T-helper 1 cell treated with Interleukin-12 subunit alpha and Interleukin-12 subunit beta and Interleukin-4 antibody, amounts not matched to agents 30 μg/mL and 1 μg/mL, for 36 hours (primary cell): ENCODE measurements around the gene PTOV1.

Experiments
- H3K27ac Mint-ChIP-seq: one replicate; pipeline ENCODE4 v1.8.0; 2021; ENCODE audit warnings: mild to moderate bottlenecking, mixed read lengths
- H3K27me3 Mint-ChIP-seq: one replicate; pipeline ENCODE4 v1.8.0; 2021; ENCODE audit warnings: low read depth, mixed read lengths
- H3K36me3 Mint-ChIP-seq: one replicate; pipeline ENCODE4 v1.8.0; 2021; ENCODE audit warnings: low read depth, mixed read lengths
- H3K4me1 Mint-ChIP-seq: one replicate; pipeline ENCODE4 v1.8.0; 2021; ENCODE audit warnings: low read depth, mixed read lengths
- H3K4me3 Mint-ChIP-seq: one replicate; pipeline ENCODE4 v1.8.0; 2021; ENCODE audit warnings: mild to moderate bottlenecking, moderate library complexity, mixed read lengths
- H3K9me3 Mint-ChIP-seq: one replicate; pipeline ENCODE4 v1.8.0; 2021; ENCODE audit warnings: mixed read lengths

PTOV1 gene

GRCh38 chr19:49850487-49851342, at the start of gene PTOV1:
TSS of gene PTOV1 (plus strand) at chr19:49851159.
- Mint-ChIP-seq H3K4me1 (peaks cover 36% of the 10 kb centered on the region), H3K36me3 (peaks cover 7% of the 10 kb centered on the region), H3K27ac (peak within 1 kb of the TSS; percentile 94), H3K27me3 (peaks cover 6% of the 10 kb centered on the region), H3K9me3 (peaks cover 6% of the 10 kb centered on the region), H3K4me3 (peak within 1 kb of the TSS; percentile 87)

- Mint-ChIP-seq H3K4me1 (peaks cover 3% of the 10 kb centered on the region), H3K9me3 (no peaks in the 10 kb centered on the region), H3K27me3 (no peaks in the 10 kb centered on the region), H3K27ac (no peak overlapping the region), H3K36me3 (peaks cover 19% of the 10 kb centered on the region), H3K4me3 (no peak overlapping the region)
Measured at GRCh38 chr19:49801401-49801888, 49.5 kb upstream of the PTOV1 start.

GRCh38 chr19:49801966-49802661, 48.8 kb upstream of the PTOV1 start:
- H3K4me3 Mint-ChIP-seq: no peak overlapping the region
- H3K4me1 Mint-ChIP-seq: peaks cover 3% of the 10 kb centered on the region
- H3K27me3 Mint-ChIP-seq: no peaks in the 10 kb centered on the region
- H3K9me3 Mint-ChIP-seq: no peaks in the 10 kb centered on the region
- H3K27ac Mint-ChIP-seq: no peak overlapping the region
- H3K36me3 Mint-ChIP-seq: peaks cover 17% of the 10 kb centered on the region

GRCh38 chr19:49802836-49803528, 48.0 kb upstream of the PTOV1 start:
- H3K9me3 Mint-ChIP-seq: no peaks in the 10 kb centered on the region
- peaks cover 6% of the 10 kb centered on the region for H3K4me1 Mint-ChIP-seq
- H3K36me3 Mint-ChIP-seq: peaks cover 14% of the 10 kb centered on the region
- H3K27me3 Mint-ChIP-seq: no peaks in the 10 kb centered on the region
- H3K27ac Mint-ChIP-seq: no peak overlapping the region
- no peak overlapping the region for H3K4me3 Mint-ChIP-seq

GRCh38 chr19:49803529-49803856, 47.5 kb upstream of the PTOV1 start:
- no peak overlapping the region for H3K4me3 Mint-ChIP-seq
- H3K36me3 Mint-ChIP-seq: peaks cover 14% of the 10 kb centered on the region
- no peak overlapping the region for H3K27ac Mint-ChIP-seq
- no peaks in the 10 kb centered on the region for H3K9me3 Mint-ChIP-seq
- H3K27me3 Mint-ChIP-seq: no peaks in the 10 kb centered on the region
- H3K4me1 Mint-ChIP-seq: peaks cover 6% of the 10 kb centered on the region

GRCh38 chr19:49805822-49806619, 44.9 kb upstream of the PTOV1 start:
- Mint-ChIP-seq H3K9me3 (no peaks in the 10 kb centered on the region), H3K27ac (peak overlapping the region; percentile 17), H3K4me1 (peaks cover 14% of the 10 kb centered on the region), H3K27me3 (no peaks in the 10 kb centered on the region), H3K4me3 (no peak overlapping the region), H3K36me3 (peaks cover 9% of the 10 kb centered on the region)

- peaks cover 14% of the 10 kb centered on the region for H3K4me1 Mint-ChIP-seq
- H3K27me3 Mint-ChIP-seq: no peaks in the 10 kb centered on the region
- no peak overlapping the region for H3K4me3 Mint-ChIP-seq
- peaks cover 9% of the 10 kb centered on the region for H3K36me3 Mint-ChIP-seq
- no peaks in the 10 kb centered on the region for H3K9me3 Mint-ChIP-seq
- peak overlapping the region; percentile 17 for H3K27ac Mint-ChIP-seq
Measured at GRCh38 chr19:49806620-49806959, 44.4 kb upstream of the PTOV1 start.

GRCh38 chr19:49807058-49807903, 43.7 kb upstream of the PTOV1 start:
- H3K27me3 Mint-ChIP-seq: no peaks in the 10 kb centered on the region
- H3K9me3 Mint-ChIP-seq: no peaks in the 10 kb centered on the region
- H3K27ac Mint-ChIP-seq: peak overlapping the region; percentile 67
- no peak overlapping the region for H3K4me3 Mint-ChIP-seq
- peaks cover 16% of the 10 kb centered on the region for H3K4me1 Mint-ChIP-seq
- peaks cover 9% of the 10 kb centered on the region for H3K36me3 Mint-ChIP-seq

- Mint-ChIP-seq H3K27ac (peak overlapping the region; percentile 18), H3K27me3 (no peaks in the 10 kb centered on the region), H3K4me3 (peak overlapping the region; percentile 81), H3K9me3 (no peaks in the 10 kb centered on the region), H3K36me3 (peaks cover 9% of the 10 kb centered on the region), H3K4me1 (peaks cover 19% of the 10 kb centered on the region)
Measured at GRCh38 chr19:49807904-49808675, 42.9 kb upstream of the PTOV1 start.

GRCh38 chr19:49808711-49809159, 42.2 kb upstream of the PTOV1 start:
- H3K36me3 Mint-ChIP-seq: peaks cover 6% of the 10 kb centered on the region
- no peaks in the 10 kb centered on the region for H3K9me3 Mint-ChIP-seq
- H3K4me3 Mint-ChIP-seq: peak overlapping the region; percentile 81
- H3K27ac Mint-ChIP-seq: peak overlapping the region; percentile 68
- peaks cover 24% of the 10 kb centered on the region for H3K4me1 Mint-ChIP-seq
- no peaks in the 10 kb centered on the region for H3K27me3 Mint-ChIP-seq

- Mint-ChIP-seq H3K4me1 (peaks cover 25% of the 10 kb centered on the region), H3K27ac (peak overlapping the region; percentile 68), H3K36me3 (peaks cover 6% of the 10 kb centered on the region)
Measured at GRCh38 chr19:49809160-49809940, 41.6 kb upstream of the PTOV1 start.

GRCh38 chr19:49809941-49810389, 41.0 kb upstream of the PTOV1 start:
- H3K9me3 Mint-ChIP-seq: no peaks in the 10 kb centered on the region
- H3K4me1 Mint-ChIP-seq: peaks cover 27% of the 10 kb centered on the region
- H3K36me3 Mint-ChIP-seq: peaks cover 6% of the 10 kb centered on the region
- H3K27me3 Mint-ChIP-seq: no peaks in the 10 kb centered on the region
- H3K27ac Mint-ChIP-seq: peak overlapping the region; percentile 42
- peak overlapping the region; percentile 81 for H3K4me3 Mint-ChIP-seq

More at GRCh38 chr19:49809160-49809940, 41.6 kb upstream of the PTOV1 start:
- Mint-ChIP-seq H3K9me3 (no peaks in the 10 kb centered on the region), H3K27me3 (no peaks in the 10 kb centered on the region), H3K4me3 (peak overlapping the region; percentile 81)
